Spleen (tissue), 7 donors: ENCODE data around the gene MRC2.
"Not testable (repeated sequence)": the region's sequence is repeated elsewhere in the genome, so short reads cannot be mapped to it uniquely, and the experiment has no call there.

Experiments used
- CTCF ChIP-seq, 11 experiments: fragments of 200-600 bp in 7 of 11; fragments of 450-650 bp in 4 of 11; sonication (generic) in 4 of 11; IDR thresholded peaks in 8 of 11; conservative IDR thresholded peaks in 3 of 11; 1 replicate in 7 of 11; 2 replicates in 4 of 11; pipeline versions ENCODE4 v1.4.0 to v1.8.0; 2016 to 2021; ENCODE audit warnings: antibody characterized with exemption in 11 of 11, inconsistent platforms in 4 of 11, mild to moderate bottlenecking in 1 of 11
- POLR2A ChIP-seq, 3 donors: fragments of 450-650 bp; IDR thresholded peaks; one replicate each; pipeline ENCODE4 v1.5.1; 2017; ENCODE audit warnings: antibody characterized with exemption in 3 of 3, mild to moderate bottlenecking in 1 of 3
- donor health status: DM: no; HTN: no; CAD: no; lungs with moderate emphysema.
- donor health status: DM: no; HTN: no; CAD: no.
- donor health status: DM: no; HTN: no; CAD: no.

- not testable (repeated sequence) for TF ChIP-seq CTCF (IDR thresholded peaks at IDR 0.05 in 8 of 11, conservative IDR thresholded peaks at IDR 0.05 in 3 of 11); POLR2A (IDR thresholded peaks at IDR 0.05)
These were observed 14.4 kb upstream of the MRC2 start for GRCh38 chr17:62613095-62613494.
